ENCODE measurements around the gene MMP17. TPM values are rescaled to one million over a fixed set of nuclear protein-coding genes. Genes with fewer than 3 reads are reported as not detected.

Gene MMP17
- total RNA-seq, 2 donors from 2014 or later, result 4.6 to 12.1 TPM

GRCh38 chr12:131854861-131855476 lies 26.8 kb downstream of the MMP17 start:
- TF ChIP-seq CTCF (IDR thresholded peaks at IDR 0.05), result no peak
- no peak overlapping the region for H3K4me3 ChIP-seq
- no peak overlapping the region for H3K27ac ChIP-seq
- H3K9me3 ChIP-seq, result no peaks in the 10 kb centered on the region
- H3K27me3 ChIP-seq (replicated peaks; ENCODE audit: insufficient read depth), result no peaks in the 10 kb centered on the region
- ATAC-seq (ENCODE audit: insufficient number of reproducible peaks, low FRiP score, low read depth) (no peak), DNase-seq (ENCODE audit: low spot score) (no peak)
- no peaks in the 10 kb centered on the region for H3K4me1 ChIP-seq (ENCODE audit: control insufficient read depth in 1 of 2, low read depth in 2 of 2)
- H3K36me3 ChIP-seq, result no peaks in the 10 kb centered on the region

- H3K27me3 ChIP-seq (replicated peaks; ENCODE audit: insufficient read depth), result no peaks in the 10 kb centered on the region
- TF ChIP-seq CTCF (IDR thresholded peaks at IDR 0.05), result no peak
- no peaks in the 10 kb centered on the region for H3K36me3 ChIP-seq
- DNase-seq (ENCODE audit: low spot score) (no peak), ATAC-seq (ENCODE audit: insufficient number of reproducible peaks, low FRiP score, low read depth) (no peak)
- H3K4me1 ChIP-seq (ENCODE audit: control insufficient read depth in 1 of 2, low read depth in 2 of 2), result no peaks in the 10 kb centered on the region
- no peak overlapping the region for H3K27ac ChIP-seq
- H3K4me3 ChIP-seq, result no peak overlapping the region
- no peaks in the 10 kb centered on the region for H3K9me3 ChIP-seq
Measured at GRCh38 chr12:131855521-131856142, 27.4 kb downstream of the MMP17 start.

- no peak for DNase-seq (ENCODE audit: low spot score)
- H3K36me3 ChIP-seq, result no peaks in the 10 kb centered on the region
- no peak for TF ChIP-seq CTCF (IDR thresholded peaks at IDR 0.05)
Measured at GRCh38 chr12:131856366-131857097, 28.3 kb downstream of the MMP17 start.

GRCh38 chr12:131857908-131858850 lies 30.0 kb downstream of the MMP17 start:
- no peaks in the 10 kb centered on the region for H3K27me3 ChIP-seq (replicated peaks; ENCODE audit: insufficient read depth)
- ATAC-seq (ENCODE audit: insufficient number of reproducible peaks, low FRiP score, low read depth) (no peak), DNase-seq (ENCODE audit: low spot score) (no peak)

More at GRCh38 chr12:131856366-131857097, 28.3 kb downstream of the MMP17 start:
- Histone ChIP-seq H3K4me1 (ENCODE audit: control insufficient read depth in 1 of 2, low read depth in 2 of 2) (no peaks in the 10 kb centered on the region), H3K27ac (no peak overlapping the region), H3K9me3 (no peaks in the 10 kb centered on the region), H3K27me3 (replicated peaks; ENCODE audit: insufficient read depth) (no peaks in the 10 kb centered on the region), H3K4me3 (no peak overlapping the region)
- ATAC-seq (ENCODE audit: insufficient number of reproducible peaks, low FRiP score, low read depth), result no peak

More at GRCh38 chr12:131857908-131858850, 30.0 kb downstream of the MMP17 start:
- Histone ChIP-seq H3K36me3 (no peaks in the 10 kb centered on the region), H3K4me1 (ENCODE audit: control insufficient read depth in 1 of 2, low read depth in 2 of 2) (no peaks in the 10 kb centered on the region), H3K27ac (no peak overlapping the region), H3K9me3 (no peaks in the 10 kb centered on the region), H3K4me3 (no peak overlapping the region)
- no peak for TF ChIP-seq CTCF (IDR thresholded peaks at IDR 0.05)
